Measurements from ENCODE around the gene HDGFL3.
"Not testable (repeated sequence)": the region's sequence is repeated elsewhere in the genome, so short reads cannot be mapped to it uniquely, and the experiment has no call there.

HDGFL3 gene

DNA sequence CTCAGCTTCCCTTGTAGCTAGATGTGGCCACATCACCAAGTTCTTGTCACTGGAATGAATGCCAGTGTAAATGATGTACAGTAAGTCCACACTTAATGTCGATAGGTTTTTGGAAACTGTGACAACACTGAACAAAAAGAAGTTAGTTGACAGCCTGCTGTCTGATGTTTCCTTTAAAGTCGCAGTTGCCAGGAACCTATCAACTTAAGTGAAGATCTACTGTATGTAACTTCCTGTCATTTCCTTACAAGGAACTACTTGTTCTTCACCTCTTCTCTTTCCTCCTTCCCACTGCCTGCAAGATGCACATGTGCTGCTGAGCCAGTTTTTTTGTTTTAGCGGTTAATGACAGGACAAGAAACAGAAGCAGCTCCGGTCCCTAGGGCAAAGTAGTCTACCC is 44.6 kb downstream of the HDGFL3 start:
- DNase-seq (ENCODE audit: low spot score) = no peak
- TF ChIP-seq, protein P1, sequence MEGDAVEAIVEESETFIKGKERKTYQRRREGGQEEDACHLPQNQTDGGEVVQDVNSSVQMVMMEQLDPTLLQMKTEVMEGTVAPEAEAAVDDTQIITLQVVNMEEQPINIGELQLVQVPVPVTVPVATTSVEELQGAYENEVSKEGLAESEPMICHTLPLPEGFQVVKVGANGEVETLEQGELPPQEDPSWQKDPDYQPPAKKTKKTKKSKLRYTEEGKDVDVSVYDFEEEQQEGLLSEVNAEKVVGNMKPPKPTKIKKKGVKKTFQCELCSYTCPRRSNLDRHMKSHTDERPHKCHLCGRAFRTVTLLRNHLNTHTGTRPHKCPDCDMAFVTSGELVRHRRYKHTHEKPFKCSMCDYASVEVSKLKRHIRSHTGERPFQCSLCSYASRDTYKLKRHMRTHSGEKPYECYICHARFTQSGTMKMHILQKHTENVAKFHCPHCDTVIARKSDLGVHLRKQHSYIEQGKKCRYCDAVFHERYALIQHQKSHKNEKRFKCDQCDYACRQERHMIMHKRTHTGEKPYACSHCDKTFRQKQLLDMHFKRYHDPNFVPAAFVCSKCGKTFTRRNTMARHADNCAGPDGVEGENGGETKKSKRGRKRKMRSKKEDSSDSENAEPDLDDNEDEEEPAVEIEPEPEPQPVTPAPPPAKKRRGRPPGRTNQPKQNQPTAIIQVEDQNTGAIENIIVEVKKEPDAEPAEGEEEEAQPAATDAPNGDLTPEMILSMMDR (IDR thresholded peaks at IDR 0.05; ENCODE audit: extremely low read depth, missing control alignments) = no peak

DNA sequence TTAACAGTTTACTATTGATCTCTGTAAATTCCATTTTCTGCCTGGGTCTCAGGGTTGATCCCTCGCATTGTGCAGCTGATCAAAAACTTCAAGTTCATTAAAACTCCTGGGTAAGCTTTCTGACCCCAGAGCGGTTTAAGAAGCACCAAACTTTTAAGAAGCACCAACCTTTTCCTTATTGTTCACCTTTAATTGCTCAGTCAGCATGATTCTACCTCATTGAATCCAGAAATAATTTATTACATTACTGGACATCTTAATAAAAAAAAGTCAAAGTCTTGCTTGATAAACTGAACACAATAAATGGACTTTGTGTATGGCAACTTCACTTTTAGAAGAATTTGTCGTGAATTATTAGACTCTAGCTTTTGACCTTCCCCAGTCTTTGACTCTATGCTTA is 46.9 kb downstream of the HDGFL3 start:
- TF ChIP-seq, protein P1 (IDR thresholded peaks at IDR 0.05; ENCODE audit: extremely low read depth, missing control alignments) = no peak
- no peak for DNase-seq (ENCODE audit: low spot score)

DNA sequence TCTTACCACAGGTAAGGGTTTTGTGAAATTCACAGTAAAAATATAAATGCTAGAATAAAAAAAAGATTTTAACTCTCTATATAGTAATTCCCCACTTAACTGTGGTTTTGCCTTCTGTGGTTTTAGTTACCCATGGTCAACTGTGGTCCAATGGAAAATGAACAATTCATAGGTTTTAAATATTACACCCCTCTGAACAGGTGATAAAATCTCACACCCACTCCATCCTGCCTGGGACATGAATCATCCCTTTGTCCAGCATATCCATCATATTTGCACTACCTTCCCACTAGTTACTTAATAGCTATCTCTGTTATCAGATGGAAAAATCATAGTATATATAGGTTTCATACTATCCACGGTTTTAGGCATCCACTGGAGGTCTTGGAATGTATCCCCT is 49.2 kb downstream of the HDGFL3 start:
- DNase-seq (ENCODE audit: low spot score) = no peak
- TF ChIP-seq, protein P1 (IDR thresholded peaks at IDR 0.05; ENCODE audit: extremely low read depth, missing control alignments) = no peak

DNA sequence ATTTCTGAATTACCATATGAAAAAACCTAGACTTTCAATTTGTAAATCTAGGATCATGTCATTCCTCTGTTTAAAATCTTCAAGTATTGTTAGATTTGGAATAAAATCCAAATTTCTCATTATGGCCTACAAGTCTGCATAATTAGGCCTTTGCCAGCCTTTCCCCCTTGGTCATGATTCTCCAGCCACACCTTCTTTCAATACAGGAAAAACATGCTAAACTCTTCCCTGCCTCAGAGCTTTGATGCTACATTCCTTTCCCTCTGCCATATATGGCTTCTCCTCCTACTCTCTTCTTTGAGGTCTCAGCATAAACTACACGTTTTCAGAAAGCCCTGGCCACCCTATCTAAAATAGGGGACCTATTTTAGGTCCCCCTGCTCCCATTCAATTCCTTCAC is 51.7 kb downstream of the HDGFL3 start:
- DNase-seq (ENCODE audit: low spot score) = no peak
- TF ChIP-seq, protein P1 (IDR thresholded peaks at IDR 0.05; ENCODE audit: extremely low read depth, missing control alignments) = no peak

DNA sequence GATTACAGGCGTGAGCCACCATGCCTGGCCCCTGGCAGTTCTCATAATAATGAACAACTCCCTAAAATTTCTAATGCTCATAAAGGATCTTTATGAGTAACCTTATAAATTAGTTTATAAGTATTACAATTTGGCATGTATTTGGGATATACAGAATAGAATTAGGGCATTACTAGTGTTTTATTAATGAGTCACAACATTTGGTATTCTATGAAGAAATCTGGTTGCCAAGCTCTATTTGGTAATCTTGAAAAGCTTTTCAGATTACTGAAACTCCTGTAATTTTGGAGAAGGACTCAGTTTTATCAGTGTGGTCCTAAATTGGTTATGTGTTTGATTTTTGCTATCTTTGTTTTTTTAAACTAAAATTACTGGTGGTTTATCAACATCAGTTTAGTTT is 54.3 kb downstream of the HDGFL3 start:
- no peak for DNase-seq (ENCODE audit: low spot score)
- TF ChIP-seq, protein P1 (IDR thresholded peaks at IDR 0.05; ENCODE audit: extremely low read depth, missing control alignments) = no peak

DNA sequence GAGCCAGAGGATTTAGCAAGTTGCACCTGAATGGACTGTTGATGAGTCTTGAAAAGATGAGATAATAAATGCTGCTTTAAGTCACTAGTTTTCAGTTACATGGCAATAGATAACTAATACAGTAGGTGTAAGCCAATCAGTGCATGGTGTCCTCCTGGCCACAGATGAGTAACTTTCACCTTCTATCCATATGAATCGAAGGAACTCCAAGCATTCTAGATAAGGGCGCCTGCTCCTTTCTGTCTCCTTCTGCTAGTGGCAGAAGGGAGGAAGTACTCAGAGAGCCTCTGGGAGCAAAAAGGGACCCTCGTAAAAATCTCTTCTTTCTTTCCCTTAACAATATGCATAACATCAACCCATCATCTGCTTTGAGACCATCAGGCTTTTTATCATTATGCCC is 62.9 kb downstream of the HDGFL3 start:
- TF ChIP-seq, protein P1 (IDR thresholded peaks at IDR 0.05; ENCODE audit: extremely low read depth, missing control alignments) = no peak
- no peak for DNase-seq (ENCODE audit: low spot score)

DNA sequence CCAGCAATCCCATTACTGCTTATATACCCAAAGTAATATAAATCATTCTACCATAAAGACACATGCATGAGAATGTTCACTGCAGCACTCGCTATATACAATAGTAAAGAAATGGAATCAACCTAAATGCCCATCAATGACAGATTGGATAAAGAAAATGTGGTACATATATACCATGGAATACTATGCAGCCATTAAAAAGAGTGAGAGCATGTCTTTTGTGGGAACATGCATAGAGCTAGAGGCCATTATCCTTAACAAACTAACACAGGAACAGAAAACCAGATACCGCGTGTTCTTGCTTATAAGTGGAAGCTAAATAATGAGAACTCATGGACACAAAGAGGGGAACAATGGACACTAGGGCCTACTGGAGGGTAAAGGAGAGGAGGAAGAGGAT is 65.5 kb downstream of the HDGFL3 start:
- DNase-seq (ENCODE audit: low spot score) = not testable (repeated sequence)

DNA sequence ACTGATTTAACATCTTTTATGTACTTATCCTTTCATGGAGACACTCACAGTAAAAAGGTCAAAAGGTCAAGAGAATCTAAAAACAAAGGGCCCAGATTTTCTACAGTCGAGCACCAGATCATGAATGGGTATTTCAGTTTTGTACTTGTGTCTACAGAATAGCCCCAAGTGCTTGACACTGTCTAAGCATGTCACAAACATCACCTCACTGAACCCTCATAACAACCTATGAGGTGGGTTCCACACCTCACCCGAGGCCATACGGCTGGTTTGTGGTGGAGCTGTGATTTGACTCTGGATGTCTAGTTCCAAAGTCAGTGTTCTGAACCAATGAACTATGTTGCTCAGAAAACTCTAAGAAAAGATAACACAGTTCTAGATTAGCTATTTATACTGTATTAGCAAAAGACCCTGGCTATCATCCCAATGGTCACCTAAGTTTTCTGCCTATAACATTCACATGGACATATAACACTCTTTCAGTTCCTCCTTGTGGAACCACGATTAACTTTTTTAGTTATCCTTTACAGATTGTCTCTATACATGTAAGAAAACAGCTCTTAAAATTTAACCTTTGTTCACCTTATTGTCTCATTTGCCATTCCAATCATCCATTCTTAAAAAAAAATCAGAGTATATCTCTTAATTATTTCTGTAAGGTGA is 74.6 kb downstream of the HDGFL3 start:
- TF ChIP-seq, protein P1 (IDR thresholded peaks at IDR 0.05; ENCODE audit: extremely low read depth, missing control alignments) = no peak
- DNase-seq (ENCODE audit: low spot score) = no peak
